ENCODE results near the gene LARGE1.

The LARGE1 gene

GRCh38 chr22:33920197-33920540 lies at the start of gene LARGE1:
Gene LARGE1, minus strand, starts transcription at chr22:33920476.
- DNase-seq (ENCODE audit: low spot score) = no peak

- no peak for DNase-seq (ENCODE audit: low spot score)
Observed at GRCh38 chr22:33969045-33969444, 48.8 kb upstream of the LARGE1 start.

- no peak for DNase-seq (ENCODE audit: low spot score)
Observed at GRCh38 chr22:33964121-33964520, 43.8 kb upstream of the LARGE1 start.

- no peak for DNase-seq (ENCODE audit: low spot score)
Observed at GRCh38 chr22:33962409-33962808, 42.1 kb upstream of the LARGE1 start.

- DNase-seq (ENCODE audit: low spot score) = no peak
Observed at GRCh38 chr22:33958741-33959140, 38.5 kb upstream of the LARGE1 start.

GRCh38 chr22:33957086-33957485 lies 36.8 kb upstream of the LARGE1 start:
- DNase-seq (ENCODE audit: low spot score) = no peak

GRCh38 chr22:33952776-33953175 lies 32.5 kb upstream of the LARGE1 start:
- no peak for DNase-seq (ENCODE audit: low spot score)

- no peak for DNase-seq (ENCODE audit: low spot score)
Observed at GRCh38 chr22:33940741-33941140, 20.5 kb upstream of the LARGE1 start.

GRCh38 chr22:33932997-33933396 lies 12.7 kb upstream of the LARGE1 start:
- DNase-seq (ENCODE audit: low spot score) = no peak

- DNase-seq (ENCODE audit: low spot score) = no peak
Observed at GRCh38 chr22:33931406-33931805, 11.1 kb upstream of the LARGE1 start.

- DNase-seq (ENCODE audit: low spot score) = no peak
Observed at GRCh38 chr22:33927752-33928151, 7.5 kb upstream of the LARGE1 start.

GRCh38 chr22:33925194-33925593 lies 4.9 kb upstream of the LARGE1 start:
- DNase-seq (ENCODE audit: low spot score) = no peak

- DNase-seq (ENCODE audit: low spot score) = no peak
Observed at GRCh38 chr22:33923660-33924246, 3.5 kb upstream of the LARGE1 start.

GRCh38 chr22:33923033-33923432 lies 2.8 kb upstream of the LARGE1 start:
- no peak for DNase-seq (ENCODE audit: low spot score)

GRCh38 chr22:33922349-33922681 lies 2.0 kb upstream of the LARGE1 start:
- DNase-seq (ENCODE audit: low spot score) = no peak

GRCh38 chr22:33921525-33922348 lies 1.5 kb upstream of the LARGE1 start:
- DNase-seq (ENCODE audit: low spot score) = no peak

- DNase-seq (ENCODE audit: low spot score) = peak; percentile 12
Observed at GRCh38 chr22:33920927-33921524, 750 bp upstream of the LARGE1 start.

- DNase-seq (ENCODE audit: low spot score) = no peak
Observed at GRCh38 chr22:33919391-33920196, 682 bp downstream of the LARGE1 start.

GRCh38 chr22:33918676-33919365 lies 1.5 kb downstream of the LARGE1 start:
- DNase-seq (ENCODE audit: low spot score) = no peak

- DNase-seq (ENCODE audit: low spot score) = no peak
Observed at GRCh38 chr22:33917744-33918406, 2.4 kb downstream of the LARGE1 start.

- no peak for DNase-seq (ENCODE audit: low spot score)
Observed at GRCh38 chr22:33914699-33915098, 5.6 kb downstream of the LARGE1 start.

- no peak for DNase-seq (ENCODE audit: low spot score)
Observed at GRCh38 chr22:33914131-33914530, 6.1 kb downstream of the LARGE1 start.

Data from hematopoietic multipotent progenitor cell treated with erythropoietin and hydrocortisone succinate and interleukin-3 and kit ligand, for 17 days (in vitro differentiated cells).